ENCODE results near the gene FAM180A.

DNA sequence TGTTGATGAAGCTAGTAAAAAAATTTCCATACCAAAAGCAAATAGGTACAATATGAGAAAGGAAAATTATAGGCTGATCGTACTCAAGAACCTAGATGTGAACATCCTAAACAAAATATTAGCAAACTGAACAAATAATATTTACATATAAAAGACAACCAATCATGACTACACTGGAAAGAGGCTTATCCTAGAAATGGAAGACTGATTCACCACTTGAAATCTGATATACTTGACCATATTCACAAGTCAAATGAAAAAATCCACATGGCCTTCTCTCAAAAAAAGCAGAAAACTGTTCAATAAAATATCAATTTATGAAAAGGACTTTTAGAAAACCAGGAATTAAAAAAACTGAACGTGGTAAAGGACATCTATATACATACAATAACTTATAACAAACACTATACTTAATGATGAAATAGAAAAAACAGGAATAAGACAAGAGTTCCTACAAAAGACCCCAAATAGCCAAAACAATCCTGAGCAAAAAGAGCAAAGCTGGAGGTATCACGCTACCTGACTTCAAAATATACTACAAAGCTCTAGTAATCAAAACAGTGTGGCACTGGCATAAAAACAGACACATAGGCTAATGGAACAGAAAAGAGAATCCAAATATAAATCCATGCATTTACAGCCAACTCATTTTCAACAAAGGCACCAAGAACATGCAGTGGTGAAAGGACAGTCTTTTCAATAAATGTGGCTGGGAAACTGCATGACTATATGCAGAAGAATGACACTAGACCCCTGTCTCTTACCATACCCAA is 29.2 kb upstream of the FAM180A start:
- TF ChIP-seq, protein P1, sequence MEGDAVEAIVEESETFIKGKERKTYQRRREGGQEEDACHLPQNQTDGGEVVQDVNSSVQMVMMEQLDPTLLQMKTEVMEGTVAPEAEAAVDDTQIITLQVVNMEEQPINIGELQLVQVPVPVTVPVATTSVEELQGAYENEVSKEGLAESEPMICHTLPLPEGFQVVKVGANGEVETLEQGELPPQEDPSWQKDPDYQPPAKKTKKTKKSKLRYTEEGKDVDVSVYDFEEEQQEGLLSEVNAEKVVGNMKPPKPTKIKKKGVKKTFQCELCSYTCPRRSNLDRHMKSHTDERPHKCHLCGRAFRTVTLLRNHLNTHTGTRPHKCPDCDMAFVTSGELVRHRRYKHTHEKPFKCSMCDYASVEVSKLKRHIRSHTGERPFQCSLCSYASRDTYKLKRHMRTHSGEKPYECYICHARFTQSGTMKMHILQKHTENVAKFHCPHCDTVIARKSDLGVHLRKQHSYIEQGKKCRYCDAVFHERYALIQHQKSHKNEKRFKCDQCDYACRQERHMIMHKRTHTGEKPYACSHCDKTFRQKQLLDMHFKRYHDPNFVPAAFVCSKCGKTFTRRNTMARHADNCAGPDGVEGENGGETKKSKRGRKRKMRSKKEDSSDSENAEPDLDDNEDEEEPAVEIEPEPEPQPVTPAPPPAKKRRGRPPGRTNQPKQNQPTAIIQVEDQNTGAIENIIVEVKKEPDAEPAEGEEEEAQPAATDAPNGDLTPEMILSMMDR (IDR thresholded peaks at IDR 0.05), result no peak
- TF ChIP-seq POLR2A (IDR thresholded peaks at IDR 0.05), result no peak

Data from testis (tissue), 2 donors.